Endothelial cell of umbilical vein (primary cell): ENCODE results near the gene MEOX1.

Source experiments
- CTCF ChIP-seq, 2 donors: IDR thresholded peaks; 1 replicate in 1 of 2; 2 replicates in 1 of 2; pipeline ENCODE4 v1.5.1; 2011; ENCODE audit warnings: low read length in 2 of 2, mild to moderate bottlenecking in 2 of 2, moderate library complexity in 2 of 2, control low read depth in 1 of 2, inconsistent platforms in 1 of 2, low read depth in 1 of 2; ENCODE audit not compliant: insufficient read depth in 1 of 2; ENCODE audit errors: extremely low read depth in 1 of 2
- EZH2 ChIP-seq: IDR thresholded peaks from 2 replicates; pipeline ENCODE4 v1.6.1; 2012; ENCODE audit warnings: borderline replicate concordance, low read depth, mild to moderate bottlenecking, moderate library complexity, low read length, inconsistent platforms; ENCODE audit not compliant: severe bottlenecking
- GATA2 ChIP-seq: IDR thresholded peaks from 2 replicates; pipeline ENCODE4 v1.7.0; 2011; ENCODE audit warnings: low read depth, mild to moderate bottlenecking, moderate library complexity, mixed read lengths, low read length; ENCODE audit not compliant: insufficient read length, insufficient read depth
- JUN ChIP-seq: IDR thresholded peaks from 2 replicates; pipeline ENCODE4 v1.6.1; 2011; ENCODE audit warnings: borderline replicate concordance, low read depth; ENCODE audit not compliant: insufficient read length, insufficient read depth
- MAX ChIP-seq: IDR thresholded peaks from 2 replicates; pipeline ENCODE4 v1.6.1; 2011; ENCODE audit not compliant: insufficient read depth, insufficient read length
- POLR2A ChIP-seq: IDR thresholded peaks from 2 replicates; pipeline ENCODE4 v1.6.1; 2012; ENCODE audit warnings: low read depth, mild to moderate bottlenecking, control low read depth, low read length
- POLR2AphosphoS5 ChIP-seq: IDR thresholded peaks from 2 replicates; pipeline ENCODE4 v1.6.1; 2012; ENCODE audit warnings: low read depth, mild to moderate bottlenecking, control low read depth, low read length, moderate library complexity; ENCODE audit not compliant: insufficient read depth

- TF ChIP-seq CTCF (IDR thresholded peaks at IDR 0.05; ENCODE audit: extremely low read depth in 1 of 2, insufficient read depth in 1 of 2, low read depth in 1 of 2, low read length in 2 of 2) (no peak), POLR2A (no peak), EZH2 (no peak), POLR2AphosphoS5 (no peak), MAX (no peak), GATA2 (no peak), JUN (no peak)
Observed at GRCh38 chr17:43671031-43671692, 9.4 kb upstream of the MEOX1 start.
